B cell (primary cell): Measurements from ENCODE around the gene ABHD12B. TPM values are rescaled to one million over a fixed set of nuclear protein-coding genes. Genes with fewer than 3 reads are reported as not detected.
"Not testable (repeated sequence)": the region's sequence is repeated elsewhere in the genome, so short reads cannot be mapped to it uniquely, and the experiment has no call there.

Experiments
- ATAC-seq: fragments of 200-7000 bp; cut with Tn5 transposase; one replicate; pipeline ENCODE4 v1.10.0; 2021; ENCODE audit warnings: low read depth, mild to moderate bottlenecking, moderate number of reproducible peaks, moderate library complexity
- CTCF ChIA-PET: fragments of 350-600 bp; sonication (Branson Sonifier 250); formaldehyde crosslinking; loops from one replicate; lab custom pipeline; 2021; ENCODE audit warnings: antibody characterized with exemption, inconsistent platforms; lab: Charles Lee
- POLR2A ChIA-PET: fragments of 350-600 bp; sonication (Branson Sonifier 250); formaldehyde crosslinking; loops from one replicate; lab custom pipeline; 2021; ENCODE audit warnings: antibody characterized with exemption; lab: Charles Lee
- DNase-seq: peaks from one replicate; pipeline ENCODE4 v3.0.0; 2013
- H2AFZ ChIP-seq: 2 replicates; pipeline ENCODE4 v1.6.1; 2012; ENCODE audit warnings: mild to moderate bottlenecking, low read depth, low read length; ENCODE audit not compliant: insufficient read depth, poor library complexity, severe bottlenecking
- H3K27ac ChIP-seq, 2 donors: 1 replicate in 1 of 2; 2 replicates in 1 of 2; pipeline ENCODE4 v1.5.1; 2012 to 2013; ENCODE audit warnings: low read length in 2 of 2, mild to moderate bottlenecking in 2 of 2, moderate library complexity in 1 of 2
- H3K27me3 ChIP-seq, 4 experiments: fragments of 200-600 bp in 1 of 4; sonication (generic) in 1 of 4; replicated peaks in 1 of 4; 1 replicate in 2 of 4; 2 replicates in 2 of 4; pipeline versions ENCODE4 v1.6.1 to v1.7.0; 2013 to 2016; ENCODE audit warnings: low read length in 3 of 4, mild to moderate bottlenecking in 2 of 4, mixed read lengths in 1 of 4, moderate library complexity in 1 of 4; ENCODE audit not compliant: insufficient read depth in 4 of 4, control insufficient read depth in 3 of 4; ENCODE audit errors: control extremely low read depth in 1 of 4
- H3K36me3 ChIP-seq, 2 experiments: replicated peaks in 1 of 2; 1 replicate in 1 of 2; 2 replicates in 1 of 2; pipeline versions ENCODE4 v1.6.1 to v1.7.1; 2013; ENCODE audit warnings: low read length in 1 of 2; ENCODE audit not compliant: insufficient read depth in 2 of 2, control insufficient read depth in 1 of 2; ENCODE audit errors: control extremely low read depth in 1 of 2, extremely low read depth in 1 of 2
- H3K4me1 ChIP-seq, 2 donors: fragments of 200-600 bp in 1 of 2; sonication (generic) in 1 of 2; 1 replicate in 1 of 2; 2 replicates in 1 of 2; pipeline versions ENCODE4 v1.5.1 to v1.6.1; 2013 to 2017; ENCODE audit warnings: low read length in 2 of 2; ENCODE audit not compliant: control insufficient read depth in 2 of 2, insufficient read depth in 2 of 2
- H3K4me2 ChIP-seq: replicated peaks from 2 replicates; pipeline ENCODE3; 2012; ENCODE audit warnings: mild to moderate bottlenecking, low read depth, low read length; ENCODE audit not compliant: poor library complexity, severe bottlenecking
- H3K4me3 ChIP-seq, 5 experiments: fragments of 200-600 bp in 1 of 5; sonication (generic) in 1 of 5; 1 replicate in 3 of 5; 2 replicates in 2 of 5; pipeline versions ENCODE4 v1.5.1 to v1.7.0; 2011 to 2016; ENCODE audit warnings: low read length in 4 of 5, mild to moderate bottlenecking in 4 of 5, low read depth in 2 of 5, control low read depth in 1 of 5, moderate library complexity in 1 of 5; ENCODE audit not compliant: insufficient read depth in 1 of 5; ENCODE audit errors: control extremely low read depth in 1 of 5, extremely low read depth in 1 of 5
- H3K79me2 ChIP-seq: fragments of 200-600 bp; sonication (generic); one replicate; pipeline ENCODE4 v1.6.0; 2016; ENCODE audit warnings: low read length; ENCODE audit not compliant: control insufficient read depth, insufficient read depth
- H3K9ac ChIP-seq: fragments of 200-600 bp; sonication (generic); 2 replicates; pipeline ENCODE4 v1.6.1; 2017; ENCODE audit warnings: mild to moderate bottlenecking, low read length, moderate library complexity
- H3K9me3 ChIP-seq, 3 donors: one replicate each; pipeline versions ENCODE4 v1.6.1 to v1.7.1; 2013; ENCODE audit warnings: low read length in 2 of 3; ENCODE audit not compliant: control insufficient read depth in 2 of 3, insufficient read depth in 1 of 3; ENCODE audit errors: control extremely low read depth in 1 of 3
- H4K20me1 ChIP-seq: 2 replicates; pipeline ENCODE4 v1.6.0; 2012; ENCODE audit warnings: mild to moderate bottlenecking, low read length; ENCODE audit not compliant: insufficient read depth, control insufficient read depth, poor library complexity, severe bottlenecking
- H3K27ac Mint-ChIP-seq: one replicate; pipeline ENCODE4 v1.8.0; 2021; ENCODE audit warnings: mixed read lengths
- H3K27me3 Mint-ChIP-seq: one replicate; pipeline ENCODE4 v1.8.0; 2021; ENCODE audit warnings: mixed read lengths
- H3K4me1 Mint-ChIP-seq: one replicate; pipeline ENCODE4 v1.8.0; 2021; ENCODE audit warnings: mixed read lengths
- H3K4me3 Mint-ChIP-seq: one replicate; pipeline ENCODE4 v1.8.0; 2021; ENCODE audit warnings: mixed read lengths
- H3K9me3 Mint-ChIP-seq: one replicate; pipeline ENCODE4 v1.8.0; 2022; ENCODE audit warnings: mixed read lengths; ENCODE audit not compliant: insufficient read depth
- EZH2 ChIP-seq: IDR thresholded peaks from 2 replicates; pipeline ENCODE4 v1.6.1; 2012; ENCODE audit warnings: borderline replicate concordance, low read depth, mild to moderate bottlenecking, moderate library complexity, low read length; ENCODE audit not compliant: insufficient read depth, poor library complexity, severe bottlenecking
- WGBS: methylation state at CpG from one replicate; pipeline ENCODE4 v1.1.5; 2013; ENCODE audit warnings: missing lambda C conversion rate; ENCODE audit not compliant: insufficient coverage; 5-methylcytosine and 5-hydroxymethylcytosine counted together
- intact Hi-C: fragments of 100-400 bp; cut with micrococcal nuclease; formaldehyde crosslinking; loops from one replicate; pipeline ENCODE4 v1.10.0; 2022
- polyA plus RNA-seq: library from polyadenylated mRNA; depleted of rRNA; stranded (reverse); fragments of >200 nt; gene quantifications from 2 replicates; pipeline ENCODE4 v1.2.3, GENCODE V29; 2012
- total RNA-seq, 2 donors: library from RNA; stranded (reverse); fragments of 120-200 nt in 1 of 2; gene quantifications; 1 replicate in 1 of 2; 2 replicates in 1 of 2; pipeline versions ENCODE4 v1.2.3 to v1.2.4, GENCODE V29; 2013 to 2022
- TF ChIP-seq, protein P1 (sequence below): fragments of 200-600 bp; IDR thresholded peaks from one replicate; pipeline ENCODE4 v1.8.0; 2022; ENCODE audit warnings: antibody characterized with exemption, mild to moderate bottlenecking

Gene ABHD12B
- total and polyA plus RNA-seq, 2 donors (not counting 1 experiment from before 2014, with no cell fraction given): not detected

- peaks cover 11% of the 10 kb centered on the region for H3K4me1 Mint-ChIP-seq
- H3K9me3 ChIP-seq, H3K4me3 ChIP-seq, H3K4me2 ChIP-seq, H3K27ac ChIP-seq, H3K9ac ChIP-seq, H3K4me3 Mint-ChIP-seq, DNase-seq, H3K9me3 Mint-ChIP-seq, H3K36me3 ChIP-seq, H4K20me1 ChIP-seq, POLR2A ChIA-PET, ATAC-seq, H3K79me2 ChIP-seq, intact Hi-C loops, H3K4me1 ChIP-seq, H3K27me3 ChIP-seq, H3K27ac Mint-ChIP-seq, H2AFZ ChIP-seq, CTCF ChIA-PET: not testable (repeated sequence)
- H3K27me3 Mint-ChIP-seq: peaks cover 20% of the 10 kb centered on the region
- WGBS: no CpG with 5 or more reads among the region's 1 CpG
Measured at GRCh38 chr14:50897005-50897404, 25.2 kb downstream of the ABHD12B start.

GRCh38 chr14:50897658-50898175, 25.9 kb downstream of the ABHD12B start:
- Histone ChIP-seq H4K20me1 (no peaks in the 10 kb centered on the region), H3K36me3 (no peaks in the 10 kb centered on the region), H3K27me3 (peaks cover 0 to 3% (median 0%) of the 10 kb centered on the region in 4 experiments), H3K79me2 (no peaks in the 10 kb centered on the region), H3K4me3 (no peak overlapping the region), H3K4me1 (no peaks in the 10 kb centered on the region), H3K9me3 (no peaks in the 10 kb centered on the region), H3K4me2 (no peak overlapping the region), H3K27ac (no peak overlapping the region), H2AFZ (no peak overlapping the region), H3K9ac (no peak overlapping the region)
- Mint-ChIP-seq H3K27ac (no peak overlapping the region), H3K4me1 (peaks cover 12% of the 10 kb centered on the region), H3K27me3 (peaks cover 20% of the 10 kb centered on the region), H3K4me3 (no peak overlapping the region), H3K9me3 (peaks cover 3% of the 10 kb centered on the region)
- 100% methylated on average over 2 of the region's 6 CpGs for WGBS
- no peak for ATAC-seq
- POLR2A ChIA-PET: no interaction called here
- CTCF ChIA-PET: no interaction called here
- TF ChIP-seq, protein P1, sequence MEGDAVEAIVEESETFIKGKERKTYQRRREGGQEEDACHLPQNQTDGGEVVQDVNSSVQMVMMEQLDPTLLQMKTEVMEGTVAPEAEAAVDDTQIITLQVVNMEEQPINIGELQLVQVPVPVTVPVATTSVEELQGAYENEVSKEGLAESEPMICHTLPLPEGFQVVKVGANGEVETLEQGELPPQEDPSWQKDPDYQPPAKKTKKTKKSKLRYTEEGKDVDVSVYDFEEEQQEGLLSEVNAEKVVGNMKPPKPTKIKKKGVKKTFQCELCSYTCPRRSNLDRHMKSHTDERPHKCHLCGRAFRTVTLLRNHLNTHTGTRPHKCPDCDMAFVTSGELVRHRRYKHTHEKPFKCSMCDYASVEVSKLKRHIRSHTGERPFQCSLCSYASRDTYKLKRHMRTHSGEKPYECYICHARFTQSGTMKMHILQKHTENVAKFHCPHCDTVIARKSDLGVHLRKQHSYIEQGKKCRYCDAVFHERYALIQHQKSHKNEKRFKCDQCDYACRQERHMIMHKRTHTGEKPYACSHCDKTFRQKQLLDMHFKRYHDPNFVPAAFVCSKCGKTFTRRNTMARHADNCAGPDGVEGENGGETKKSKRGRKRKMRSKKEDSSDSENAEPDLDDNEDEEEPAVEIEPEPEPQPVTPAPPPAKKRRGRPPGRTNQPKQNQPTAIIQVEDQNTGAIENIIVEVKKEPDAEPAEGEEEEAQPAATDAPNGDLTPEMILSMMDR: no peak
- TF ChIP-seq EZH2: no peak
- intact Hi-C loops: no loop called here
- no peak for DNase-seq
